ENCODE data around the gene WNT16.

GRCh38 chr7:121330053-121330833 is 1.4 kb downstream of the WNT16 start:
- TF ChIP-seq CTCF (conservative IDR thresholded peaks at IDR 0.05; ENCODE audit: low read depth, low read length) (no peak), EZH2 (IDR thresholded peaks at IDR 0.05; ENCODE audit: low read length, unreplicated experiment) (no peak)

Measured in PC-3 (cell line).